LNCaP clone FGC (cell line): ENCODE measurements around the gene CCSER1.

Experiments used
- DNase-seq: peaks from one replicate; pipeline ENCODE4 v3.0.0-alpha.2; 2011; ENCODE audit warnings: low read depth
- H3K4me3 ChIP-seq: 2 replicates; pipeline ENCODE4 v1.5.1; 2011; ENCODE audit warnings: mild to moderate bottlenecking, low read depth, low read length, control low read depth
- TF ChIP-seq, protein P1 (sequence below): IDR thresholded peaks from 2 replicates; pipeline ENCODE4 v1.5.1; 2012; ENCODE audit warnings: mild to moderate bottlenecking; ENCODE audit not compliant: control insufficient read depth, insufficient read depth; ENCODE audit errors: extremely low read depth

The CCSER1 gene

DNA sequence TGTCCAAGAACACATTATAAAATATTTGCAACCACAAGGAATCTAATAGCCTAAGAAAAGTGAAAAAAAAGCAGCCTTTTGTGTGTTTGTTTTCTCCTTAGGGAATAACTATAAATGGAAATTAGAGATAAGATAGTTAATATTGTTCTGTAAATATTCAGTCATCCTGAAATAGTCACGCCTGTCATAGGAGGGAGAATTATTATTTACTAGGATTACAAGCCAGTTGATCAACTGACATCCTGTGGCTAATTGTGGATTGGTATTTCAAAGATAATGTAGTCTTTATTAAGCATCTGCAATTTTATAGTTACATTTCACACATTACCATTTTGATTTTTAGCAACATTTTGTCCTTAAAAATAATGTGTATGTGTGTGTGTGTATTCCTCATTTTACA lies 118.6 kb downstream of the CCSER1 start:
- TF ChIP-seq, protein P1, sequence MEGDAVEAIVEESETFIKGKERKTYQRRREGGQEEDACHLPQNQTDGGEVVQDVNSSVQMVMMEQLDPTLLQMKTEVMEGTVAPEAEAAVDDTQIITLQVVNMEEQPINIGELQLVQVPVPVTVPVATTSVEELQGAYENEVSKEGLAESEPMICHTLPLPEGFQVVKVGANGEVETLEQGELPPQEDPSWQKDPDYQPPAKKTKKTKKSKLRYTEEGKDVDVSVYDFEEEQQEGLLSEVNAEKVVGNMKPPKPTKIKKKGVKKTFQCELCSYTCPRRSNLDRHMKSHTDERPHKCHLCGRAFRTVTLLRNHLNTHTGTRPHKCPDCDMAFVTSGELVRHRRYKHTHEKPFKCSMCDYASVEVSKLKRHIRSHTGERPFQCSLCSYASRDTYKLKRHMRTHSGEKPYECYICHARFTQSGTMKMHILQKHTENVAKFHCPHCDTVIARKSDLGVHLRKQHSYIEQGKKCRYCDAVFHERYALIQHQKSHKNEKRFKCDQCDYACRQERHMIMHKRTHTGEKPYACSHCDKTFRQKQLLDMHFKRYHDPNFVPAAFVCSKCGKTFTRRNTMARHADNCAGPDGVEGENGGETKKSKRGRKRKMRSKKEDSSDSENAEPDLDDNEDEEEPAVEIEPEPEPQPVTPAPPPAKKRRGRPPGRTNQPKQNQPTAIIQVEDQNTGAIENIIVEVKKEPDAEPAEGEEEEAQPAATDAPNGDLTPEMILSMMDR, result no peak
- no peak overlapping the region for H3K4me3 ChIP-seq

DNA sequence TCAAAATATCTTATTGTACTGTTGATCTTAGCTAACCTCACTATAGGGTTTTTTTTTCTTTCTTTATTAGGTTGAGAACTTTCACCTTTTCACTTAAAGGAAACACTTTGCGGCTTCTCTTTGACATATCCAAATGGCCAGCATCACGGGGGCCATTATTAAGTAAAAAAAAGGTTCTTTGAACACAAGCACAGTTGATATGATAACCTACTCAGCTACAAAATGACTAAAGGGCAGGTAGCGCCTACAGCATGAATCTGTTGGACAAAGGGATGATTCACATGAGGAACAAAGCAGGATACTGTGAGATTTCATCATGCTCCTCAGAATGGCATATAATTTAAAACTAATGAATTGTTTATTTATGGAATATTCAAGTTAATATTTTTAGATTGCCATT lies 119.6 kb downstream of the CCSER1 start:
- TF ChIP-seq, protein P1, result no peak
- no peak overlapping the region for H3K4me3 ChIP-seq
- DNase-seq, result no peak

More for the DNA sequence above, 118.6 kb downstream of the CCSER1 start:
- no peak for DNase-seq

DNA sequence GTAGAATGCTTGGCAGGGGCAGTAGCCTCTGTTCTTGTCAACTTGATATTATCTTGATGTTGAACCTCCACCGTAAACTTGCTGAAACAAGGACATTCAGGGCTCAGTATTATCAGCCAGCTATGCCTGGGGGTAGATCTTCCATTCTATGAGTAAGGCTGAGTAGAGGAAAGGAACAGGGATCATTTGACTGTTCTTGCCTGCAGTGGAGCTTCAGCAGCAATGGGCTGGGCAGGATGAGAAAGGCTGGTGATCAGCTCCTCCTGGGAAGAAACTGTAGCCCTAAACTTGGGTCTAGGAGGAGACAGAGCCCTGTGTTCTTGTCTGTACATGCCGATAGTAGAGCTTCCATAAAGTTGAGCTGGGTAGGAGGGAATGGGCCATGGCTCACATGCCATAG lies 127.2 kb downstream of the CCSER1 start:
- H3K4me3 ChIP-seq, result no peak overlapping the region
- no peak for DNase-seq
- TF ChIP-seq, protein P1, result no peak

DNA sequence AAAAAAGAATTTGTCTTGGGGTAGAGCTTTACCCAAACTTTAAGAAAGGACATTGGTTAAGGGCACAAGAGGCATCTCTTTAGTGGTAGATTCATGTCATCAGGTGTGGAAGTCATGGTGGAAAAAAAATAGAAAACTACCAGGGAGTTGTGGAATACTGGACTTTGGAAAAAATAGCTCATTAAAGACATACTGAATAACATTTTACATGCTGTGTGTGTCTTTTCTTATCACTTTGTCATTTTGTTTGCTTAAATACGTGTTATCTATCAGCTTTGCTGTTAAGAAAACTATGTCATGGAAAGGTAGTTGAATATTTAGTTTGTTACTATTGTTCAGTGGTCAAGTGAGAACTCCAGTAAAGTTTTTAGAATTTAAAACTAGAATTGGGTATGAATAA lies 147.0 kb downstream of the CCSER1 start:
- no peak overlapping the region for H3K4me3 ChIP-seq
- DNase-seq, result no peak
- TF ChIP-seq, protein P1, result no peak

DNA sequence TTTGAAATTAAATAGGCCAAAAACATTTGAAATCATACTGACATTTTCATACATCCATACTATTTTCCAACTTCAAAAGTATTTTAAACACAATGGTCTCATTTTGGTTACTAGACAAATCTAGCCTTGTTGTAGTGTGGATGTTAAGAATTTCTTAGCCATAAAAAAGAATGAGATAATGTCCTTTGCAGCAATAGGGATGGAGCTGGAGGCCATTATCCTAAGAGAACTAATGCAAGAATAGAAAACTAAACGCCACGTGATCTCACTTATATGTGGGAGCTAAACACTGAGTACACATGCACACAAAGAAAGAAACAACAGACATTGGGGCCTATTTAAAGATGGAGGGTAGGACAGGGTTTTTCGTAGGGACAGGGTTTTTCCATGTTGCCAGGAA lies 153.8 kb downstream of the CCSER1 start:
- no peak for DNase-seq
- TF ChIP-seq, protein P1, result no peak
- H3K4me3 ChIP-seq, result no peak overlapping the region

- DNase-seq, result no peak
- TF ChIP-seq, protein P1, result no peak
- H3K4me3 ChIP-seq, result no peak overlapping the region
These were observed 154.6 kb downstream of the CCSER1 start for GRCh38 chr4:90281541-90282355.

DNA sequence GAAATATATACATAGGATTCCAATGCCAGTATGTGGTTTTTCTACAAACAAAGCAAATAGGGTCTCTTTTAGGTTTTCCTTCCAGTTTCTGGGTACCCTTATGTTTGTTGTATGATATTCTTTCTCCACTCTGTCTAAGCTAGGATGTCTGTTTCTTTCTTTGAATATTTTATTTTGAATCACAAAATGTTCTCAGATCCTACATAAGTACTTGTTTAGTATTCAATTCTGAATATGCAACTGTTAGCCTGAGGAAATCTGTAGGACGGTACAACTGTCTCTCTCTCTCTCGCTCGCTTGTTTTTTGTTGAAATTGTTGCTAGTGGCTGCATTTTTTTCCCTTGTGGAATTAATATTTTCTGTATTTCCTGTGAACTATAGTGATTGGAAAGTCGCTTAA lies 163.2 kb downstream of the CCSER1 start:
- DNase-seq, result no peak
- TF ChIP-seq, protein P1, result no peak
- no peak overlapping the region for H3K4me3 ChIP-seq
